GM18909 (cell line): ENCODE measurements around the gene RNASE13.
"Not testable (repeated sequence)": the region's sequence is repeated elsewhere in the genome, so short reads cannot be mapped to it uniquely, and the experiment has no call there.

Source experiments
- ATAC-seq: cut with Tn5 transposase; IDR thresholded peaks from one replicate; pipeline ENCODE4 v1.9.1; 2021; ENCODE audit warnings: mild to moderate bottlenecking; ENCODE audit not compliant: unreplicated experiment, poor library complexity

Gene RNASE13

GRCh38 chr14:20997564-20997963, 37.0 kb downstream of the RNASE13 start:
- no peak for ATAC-seq

DNA sequence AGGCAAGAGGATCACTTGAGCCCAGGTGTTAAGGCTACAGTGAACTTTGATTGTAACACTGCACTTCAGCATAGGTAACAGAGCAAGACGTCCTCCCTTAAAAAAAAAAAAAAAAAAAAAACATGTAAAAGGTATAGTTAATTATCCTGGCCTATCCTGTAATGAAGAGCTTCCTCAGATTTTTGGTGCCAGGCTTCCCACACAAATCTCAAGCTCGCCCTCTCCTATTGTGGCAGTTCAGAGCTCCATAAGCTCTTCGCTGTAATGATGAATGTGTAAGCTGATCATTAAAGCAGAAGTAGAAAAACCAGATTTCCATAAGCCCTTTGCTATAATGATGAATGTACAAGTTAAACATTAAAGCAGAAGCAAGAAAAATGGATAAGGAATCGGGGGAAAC, 37.5 kb downstream of the RNASE13 start:
- no peak for ATAC-seq

DNA sequence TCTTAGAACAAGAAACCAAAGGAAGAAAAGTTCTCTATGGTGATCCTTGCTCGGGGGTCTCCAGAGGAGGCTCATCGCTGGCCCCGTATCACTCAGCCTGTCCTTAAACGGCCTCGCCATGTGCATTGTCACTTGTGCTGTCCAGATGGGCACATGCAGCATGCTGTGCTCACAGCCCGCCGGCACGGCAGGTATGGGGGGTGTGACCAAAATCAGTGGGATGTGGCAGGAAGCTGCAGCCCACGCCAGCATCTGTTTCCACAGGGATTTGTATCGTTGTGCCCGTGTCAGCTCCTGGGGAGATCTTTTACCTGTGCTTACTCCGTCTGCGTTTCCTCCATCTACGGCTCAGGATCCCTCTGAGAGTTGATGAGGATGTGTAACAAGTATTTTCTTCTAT, 38.1 kb downstream of the RNASE13 start:
- ATAC-seq: no peak

DNA sequence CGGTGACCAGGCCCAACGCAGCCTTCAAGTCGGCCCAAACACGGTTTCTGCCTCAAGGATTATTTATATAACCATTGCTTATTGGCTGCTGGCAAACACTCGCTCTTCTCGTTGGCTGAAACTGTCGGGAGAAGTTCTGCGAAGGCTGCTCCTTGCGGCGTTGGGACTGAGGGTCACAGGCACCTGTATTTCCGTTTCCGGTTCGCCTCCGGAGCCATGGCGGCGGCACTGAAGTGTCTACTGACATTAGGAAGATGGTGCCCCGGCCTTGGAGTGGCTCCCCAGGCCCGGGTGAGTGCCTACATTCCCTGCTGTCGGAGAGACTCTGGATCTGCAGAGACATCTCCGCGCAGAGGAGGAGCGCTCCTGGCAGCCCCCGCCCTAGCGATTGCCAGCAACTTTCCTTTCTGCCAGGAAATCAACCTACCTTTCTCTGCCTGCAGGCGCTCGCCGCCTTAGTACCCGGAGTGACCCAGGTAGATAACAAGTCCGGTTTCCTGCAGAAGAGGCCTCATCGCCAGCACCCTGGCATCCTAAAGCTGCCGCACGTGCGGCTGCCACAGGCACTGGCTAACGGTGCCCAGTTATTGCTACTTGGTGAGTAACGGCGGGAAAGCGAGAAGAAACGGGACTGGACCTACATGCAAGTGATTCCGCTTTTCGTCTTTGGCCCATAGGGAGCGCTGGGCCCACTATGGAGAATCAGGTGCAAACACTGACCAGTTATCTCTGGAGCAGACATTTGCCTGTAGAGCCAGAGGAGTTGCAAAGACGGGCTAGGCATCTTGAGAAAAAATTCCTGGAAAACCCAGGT, 44.6 kb downstream of the RNASE13 start, which contains the start of gene METTL17:
Gene METTL17, plus strand, starts transcription at position 194 of the 814 bp plus-strand sequence. Its CDS starts 23 bp downstream, at position 217.
- ATAC-seq: peak; percentile 98

DNA sequence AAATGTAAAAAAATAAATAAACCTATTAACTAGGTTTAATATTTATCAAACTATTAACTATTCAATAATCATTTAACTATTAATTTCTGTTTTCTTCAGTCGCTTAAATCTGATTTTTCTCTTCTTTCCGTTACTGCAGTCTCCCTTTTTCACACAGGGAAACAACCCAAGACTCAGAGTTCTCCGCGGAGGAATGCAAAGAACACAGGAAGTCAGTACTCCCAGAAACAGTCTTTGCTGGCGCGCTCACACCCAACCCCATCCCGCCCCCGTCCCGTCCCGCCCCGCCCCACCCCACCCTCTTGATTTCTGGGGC, 45.2 kb downstream of the RNASE13 start:
- ATAC-seq: no peak

- ATAC-seq: no peak
Measured at GRCh38 chr14:20988717-20989470, 45.7 kb downstream of the RNASE13 start.

DNA sequence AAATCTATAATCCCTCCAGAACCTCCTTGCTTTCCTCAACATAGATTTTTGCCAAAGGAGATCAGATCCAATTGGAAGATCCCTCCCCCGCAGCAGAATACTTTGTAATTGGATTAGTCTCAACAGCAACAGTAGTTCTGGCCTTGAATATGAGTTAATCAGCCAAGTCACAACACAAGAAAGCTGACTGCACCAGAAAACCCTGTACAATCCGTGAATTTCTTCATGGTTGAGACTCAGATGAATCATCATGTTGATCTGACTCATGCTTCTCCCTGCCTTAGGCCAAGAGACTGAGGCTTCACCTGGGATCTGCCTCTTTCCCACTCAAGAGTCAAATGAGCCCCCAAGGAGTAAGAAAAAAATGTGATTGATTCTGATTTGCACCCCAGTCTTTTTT, 47.8 kb downstream of the RNASE13 start:
- ATAC-seq: no peak

DNA sequence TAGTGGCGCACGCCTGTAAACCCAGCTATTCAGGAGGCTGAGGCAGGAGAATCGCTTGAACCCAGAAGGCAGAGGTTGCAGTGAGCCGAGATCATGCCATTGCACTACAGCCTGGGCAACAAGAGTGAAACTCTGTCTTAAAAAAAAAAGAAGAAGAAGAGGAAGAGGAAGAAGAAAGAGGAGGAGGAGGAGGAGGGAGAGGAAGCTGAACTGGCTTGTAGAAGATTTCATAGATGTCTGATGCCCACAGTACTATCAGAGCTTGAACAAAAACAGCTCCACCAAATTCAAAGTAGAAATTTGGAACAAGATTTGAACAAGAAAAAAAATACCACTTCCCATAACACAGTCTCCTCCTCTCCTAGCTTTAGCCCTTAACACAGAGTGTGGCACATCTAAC, 49.0 kb downstream of the RNASE13 start:
- ATAC-seq: not testable (repeated sequence)
